Brain pericyte (primary cell): ENCODE results near the gene GRIN2D.

Experiments
- DNase-seq: peaks from one replicate; pipeline ENCODE4 v3.0.0-alpha.2; 2012; ENCODE audit warnings: low read depth, low spot score

Gene GRIN2D

GRCh38 chr19:48393559-48394330 is at the start of gene GRIN2D:
Gene GRIN2D, plus strand, starts transcription at chr19:48393668. Its CDS starts 4,725 bp downstream, at chr19:48398393.
- DNase-seq: no peak

- DNase-seq: no peak
Observed at GRCh38 chr19:48344892-48345291, 48.6 kb upstream of the GRIN2D start.

- DNase-seq: no peak
Observed at GRCh38 chr19:48346191-48346590, 47.3 kb upstream of the GRIN2D start.

- no peak for DNase-seq
Observed at GRCh38 chr19:48348045-48348444, 45.4 kb upstream of the GRIN2D start.

GRCh38 chr19:48348737-48349136 is 44.7 kb upstream of the GRIN2D start:
- no peak for DNase-seq

- DNase-seq: no peak
Observed at GRCh38 chr19:48350856-48351255, 42.6 kb upstream of the GRIN2D start.

- no peak for DNase-seq
Observed at GRCh38 chr19:48351341-48351752, 42.1 kb upstream of the GRIN2D start.

GRCh38 chr19:48353677-48354076 is 39.8 kb upstream of the GRIN2D start:
- no peak for DNase-seq

- peak; percentile 43 for DNase-seq
Observed at GRCh38 chr19:48354332-48354992, 39.0 kb upstream of the GRIN2D start.

- no peak for DNase-seq
Observed at GRCh38 chr19:48355365-48355954, 38.0 kb upstream of the GRIN2D start.

GRCh38 chr19:48359123-48359522 is 34.3 kb upstream of the GRIN2D start:
- DNase-seq: no peak

- DNase-seq: no peak
Observed at GRCh38 chr19:48361912-48362311, 31.6 kb upstream of the GRIN2D start.

GRCh38 chr19:48362716-48363499 is 30.6 kb upstream of the GRIN2D start:
- peak; percentile 76 for DNase-seq

GRCh38 chr19:48363500-48363809 is 30.0 kb upstream of the GRIN2D start:
- DNase-seq: no peak

GRCh38 chr19:48363810-48364597 is 29.5 kb upstream of the GRIN2D start, which contains the start of the genes SYNGR4 and TMEM143:
Gene SYNGR4, plus strand, starts transcription at chr19:48364367. Its CDS starts 1,476 bp downstream, at chr19:48365843.
Gene TMEM143, minus strand, starts transcription at chr19:48363940. Its CDS starts 20 bp downstream, at chr19:48363920.
- DNase-seq: peak; percentile 100

GRCh38 chr19:48364598-48365348 is 28.7 kb upstream of the GRIN2D start:
- no peak for DNase-seq

GRCh38 chr19:48365602-48366001 is 27.9 kb upstream of the GRIN2D start:
- DNase-seq: no peak

GRCh38 chr19:48367855-48368254 is 25.6 kb upstream of the GRIN2D start:
- no peak for DNase-seq

GRCh38 chr19:48368936-48369335 is 24.5 kb upstream of the GRIN2D start:
- no peak for DNase-seq

- no peak for DNase-seq
Observed at GRCh38 chr19:48370955-48371354, 22.5 kb upstream of the GRIN2D start.
